Sigmoid colon (tissue), 7 donors: Measurements from ENCODE around the gene UTP3. TPM values are rescaled to one million over a fixed set of nuclear protein-coding genes. Genes with fewer than 3 reads are reported as not detected.
A peak's percentile ranks its signal among the peaks of the same experiment; 100 is the strongest.
"Not testable (repeated sequence)": the region's sequence is repeated elsewhere in the genome, so short reads cannot be mapped to it uniquely, and the experiment has no call there.

Experiments
- DNase-seq: peaks from one replicate; pipeline ENCODE4 v3.0.0-alpha.2; 2019
- H3K27ac ChIP-seq, 4 donors: fragments of 200-600 bp; sonication (generic); one replicate each; pipeline ENCODE4 v1.5.1; 2016 to 2019; ENCODE audit warnings: mild to moderate bottlenecking in 1 of 4
- H3K27me3 ChIP-seq, 3 donors: fragments of 200-600 bp; sonication (generic); one replicate each; pipeline ENCODE4 v1.5.1; 2019; ENCODE audit warnings: mild to moderate bottlenecking in 1 of 3
- H3K36me3 ChIP-seq, 4 donors: fragments of 200-600 bp; sonication (generic); one replicate each; pipeline ENCODE4 v1.5.1; 2016 to 2019
- H3K4me1 ChIP-seq, 4 donors: fragments of 200-600 bp; sonication (generic); one replicate each; pipeline ENCODE4 v1.5.1; 2017 to 2019
- H3K4me3 ChIP-seq, 4 donors: fragments of 200-600 bp; sonication (generic); one replicate each; pipeline ENCODE4 v1.5.1; 2017 to 2019; ENCODE audit warnings: mild to moderate bottlenecking in 2 of 4, moderate library complexity in 1 of 4
- H3K9me3 ChIP-seq, 4 donors: fragments of 200-600 bp in 3 of 4; sonication (generic) in 3 of 4; one replicate each; pipeline versions ENCODE4 v1.5.1 to v1.6.1; 2013 to 2019
- CTCF ChIP-seq, 4 experiments: fragments of 450-650 bp in 3 of 4; fragments of 200-600 bp in 1 of 4; IDR thresholded peaks; one replicate each; pipeline ENCODE4 v1.5.1; 2016 to 2019; ENCODE audit warnings: antibody characterized with exemption in 4 of 4, mild to moderate bottlenecking in 3 of 4, moderate library complexity in 2 of 4
- EP300 ChIP-seq, 4 donors: sonication (generic); formaldehyde crosslinking; IDR thresholded peaks; one replicate each; pipeline ENCODE4 v1.6.1; 2017; ENCODE audit warnings: antibody characterized with exemption in 4 of 4
- POLR2A ChIP-seq, 2 donors: fragments of 450-650 bp; IDR thresholded peaks; one replicate each; pipeline ENCODE4 v1.6.1; 2016; ENCODE audit warnings: antibody characterized with exemption in 2 of 2, mild to moderate bottlenecking in 2 of 2, moderate library complexity in 2 of 2
- POLR2AphosphoS5 ChIP-seq, 4 donors: sonication (generic); formaldehyde crosslinking; IDR thresholded peaks; one replicate each; pipeline ENCODE4 v1.6.1; 2017; ENCODE audit warnings: antibody characterized with exemption in 4 of 4
- WGBS, 2 donors: extraction: QIAGEN DNeasy Blood & Tissue Kit; methylation state at CpG; one replicate each; pipeline ENCODE4 v1.1.7; 2013; 5-methylcytosine and 5-hydroxymethylcytosine counted together
- intact Hi-C: fragments of 100-400 bp; cut with DNase I; formaldehyde crosslinking; loops from one replicate; pipeline ENCODE4 v1.15.1; 2023
- polyA plus RNA-seq, 3 donors: library from polyadenylated mRNA; stranded (reverse); fragments of 200-250 nt; gene quantifications; one replicate each; pipeline ENCODE4 v1.2.3, GENCODE V29; 2013
- total RNA-seq, 4 donors: library from RNA; depleted of rRNA; stranded (reverse); fragments of >200 nt; gene quantifications; one replicate each; pipeline ENCODE4 v1.1.0, GENCODE V29; 2016
- donor health status: healthy with polysubstance abuse.
- donor health status: Bipolar disorder and iron deficiency.
- donor health status: healthy.

UTP3 gene
- total and polyA plus RNA-seq, 7 donors = 13.4 to 31.8 (median 15.3) TPM

DNA sequence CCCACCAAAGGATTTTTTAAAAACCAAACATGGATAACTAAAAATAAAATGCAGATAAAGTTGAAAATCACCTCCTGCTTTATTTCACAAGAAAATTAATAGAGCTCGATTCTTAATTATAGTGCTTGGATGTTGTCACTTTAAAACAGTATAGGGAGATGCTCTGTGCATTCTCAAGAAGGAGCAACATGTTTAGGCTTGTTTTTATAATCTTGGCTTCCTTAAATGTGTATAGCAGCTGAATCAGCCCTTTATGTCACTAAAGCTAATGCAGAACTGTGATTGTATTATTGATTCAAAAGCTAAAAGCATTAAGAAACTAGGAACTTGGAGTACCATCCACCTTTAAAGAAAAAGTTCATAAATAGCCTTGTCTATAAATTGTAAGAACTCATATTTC, 12.9 kb downstream of the UTP3 start:
- Histone ChIP-seq H3K27me3 (no peaks in the 10 kb centered on the region), H3K27ac (no peak overlapping the region), H3K9me3 (no peaks in the 10 kb centered on the region), H3K4me1 (peaks cover 0 to 16% (median 8%) of the 10 kb centered on the region in 4 donors), H3K36me3 (no peaks in the 10 kb centered on the region), H3K4me3 (no peak overlapping the region)
- intact Hi-C loops = loop anchor here (5.0 kb wide), 1 partner anchor 136 kb away; the partner anchor contains the start of gene GRSF1
- no peak for DNase-seq
- WGBS, 2 donors = 92 to 94% methylated on average over 1 of the region's 1 CpG
- TF ChIP-seq CTCF (IDR thresholded peaks at IDR 0.05) = no peak
- no peak for TF ChIP-seq POLR2A (IDR thresholded peaks at IDR 0.05)
- TF ChIP-seq POLR2AphosphoS5 (IDR thresholded peaks at IDR 0.05) = no peak

DNA sequence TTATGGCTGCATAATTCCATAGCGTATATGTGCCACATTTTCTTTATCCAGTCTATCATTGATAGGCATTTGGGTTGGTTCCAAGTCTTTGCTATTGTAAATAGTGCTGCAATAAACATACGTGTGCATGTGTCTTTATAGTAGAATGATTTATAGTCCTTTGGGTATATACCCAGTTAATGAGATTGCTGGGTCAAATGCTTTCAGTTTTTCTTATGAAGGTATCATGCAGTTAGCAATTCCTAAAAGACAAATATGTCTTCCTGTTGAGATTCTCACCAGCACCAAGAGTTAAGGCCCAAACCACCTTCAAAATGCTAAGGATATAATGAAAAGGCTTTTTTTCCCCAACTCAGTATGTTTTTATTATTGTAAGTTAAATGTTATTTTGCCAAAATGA, 14.3 kb downstream of the UTP3 start:
- not testable (repeated sequence) for H3K4me3 ChIP-seq, H3K27me3 ChIP-seq, H3K27ac ChIP-seq, H3K36me3 ChIP-seq, H3K9me3 ChIP-seq, DNase-seq
- intact Hi-C loops = loop anchor here (5.0 kb wide), 1 partner anchor 135 kb away; the partner anchor contains the start of gene GRSF1
- 17 to 63% methylated on average over 2 of the region's 2 CpGs for WGBS, 2 donors
- peaks cover 0 to 29% (median 19%) of the 10 kb centered on the region in 4 donors for H3K4me1 ChIP-seq

GRCh38 chr4:70703619-70704214, 15.4 kb downstream of the UTP3 start:
- H3K27ac ChIP-seq = peak overlapping the region; percentile 92 to 98 (median 97)
- H3K36me3 ChIP-seq = no peaks in the 10 kb centered on the region
- intact Hi-C loops = loop anchor here (5.0 kb wide), 1 partner anchor 134 kb away; the partner anchor contains the start of gene GRSF1
- peak overlapping the region; percentile 66 to 91 (median 84) for H3K4me3 ChIP-seq
- no peaks in the 10 kb centered on the region for H3K9me3 ChIP-seq
- H3K4me1 ChIP-seq = peaks cover 0 to 30% (median 19%) of the 10 kb centered on the region in 4 donors
- whole genome bisulfite sequencing, 2 donors = 3% methylated on average over 11 of the region's 11 CpGs
- DNase-seq = no peak
- TF ChIP-seq EP300 (IDR thresholded peaks at IDR 0.05) = no peak
- TF ChIP-seq POLR2A (IDR thresholded peaks at IDR 0.05) = no peak
- no peak for TF ChIP-seq POLR2AphosphoS5 (IDR thresholded peaks at IDR 0.05)
- no peak for TF ChIP-seq CTCF (IDR thresholded peaks at IDR 0.05)
- no peaks in the 10 kb centered on the region for H3K27me3 ChIP-seq

- Histone ChIP-seq H3K36me3 (no peaks in the 10 kb centered on the region), H3K4me3 (peak overlapping the region; percentile 66 to 91 (median 84)), H3K27ac (peak overlapping the region; percentile 92 to 98 (median 97)), H3K4me1 (peaks cover 0 to 30% (median 19%) of the 10 kb centered on the region in 4 donors), H3K9me3 (no peaks in the 10 kb centered on the region), H3K27me3 (no peaks in the 10 kb centered on the region)
- WGBS, 2 donors = 1% methylated on average over 58 of the region's 58 CpGs
- peak in 1 of 4 donors; percentile 58 for TF ChIP-seq POLR2AphosphoS5 (IDR thresholded peaks at IDR 0.05)
- TF ChIP-seq POLR2A (IDR thresholded peaks at IDR 0.05) = no peak
- TF ChIP-seq EP300 (IDR thresholded peaks at IDR 0.05) = no peak
- peak in 3 of 4 experiments; percentile 14 to 31 (median 16) for TF ChIP-seq CTCF (IDR thresholded peaks at IDR 0.05)
- peak; percentile 90 for DNase-seq
- intact Hi-C loops = loop anchor here (5.0 kb wide), 1 partner anchor 133 kb away; the partner anchor contains the start of gene GRSF1
These were observed 16.0 kb downstream of the UTP3 start for GRCh38 chr4:70704215-70704930.

GRCh38 chr4:70704931-70705182, 16.5 kb downstream of the UTP3 start:
- Histone ChIP-seq H3K9me3 (no peaks in the 10 kb centered on the region), H3K4me3 (peak overlapping the region; percentile 66 to 91 (median 84)), H3K4me1 (peaks cover 0 to 30% (median 19%) of the 10 kb centered on the region in 4 donors), H3K27ac (peak overlapping the region; percentile 92 to 98 (median 97)), H3K36me3 (no peaks in the 10 kb centered on the region), H3K27me3 (no peaks in the 10 kb centered on the region)
- intact Hi-C loops = loop anchor here (1.0 to 5.0 kb wide), 3 partner anchors 17 to 197 kb away; partner anchors contain the start of genes GRSF1, MOB1B and UTP3
- 0 to 1% methylated on average over 39 of the region's 39 CpGs for WGBS, 2 donors
- no peak for DNase-seq
- no peak for TF ChIP-seq CTCF (IDR thresholded peaks at IDR 0.05)
- TF ChIP-seq POLR2A (IDR thresholded peaks at IDR 0.05) = no peak
- no peak for TF ChIP-seq EP300 (IDR thresholded peaks at IDR 0.05)
- no peak for TF ChIP-seq POLR2AphosphoS5 (IDR thresholded peaks at IDR 0.05)
